Ovary (tissue), 9 donors: Measurements from ENCODE around the gene RHBDL2. TPM values are rescaled to one million over a fixed set of nuclear protein-coding genes. Genes with fewer than 3 reads are reported as not detected.

Experiments used
- DNase-seq, 5 donors: peaks; one replicate each; pipeline ENCODE4 v3.0.0-alpha.2; 2019 to 2020
- H3K27ac ChIP-seq, 2 donors: fragments of 200-600 bp; one replicate each; pipeline versions ENCODE4 v1.5.1 to v1.8.0; 2019 to 2022
- H3K27me3 ChIP-seq: fragments of 200-600 bp; one replicate; pipeline ENCODE4 v1.8.0; 2022
- H3K36me3 ChIP-seq: fragments of 200-600 bp; sonication (generic); one replicate; pipeline ENCODE4 v1.5.1; 2019
- H3K4me1 ChIP-seq: one replicate; pipeline ENCODE4 v1.8.1; 2013; ENCODE audit warnings: mild to moderate bottlenecking, moderate library complexity; ENCODE audit not compliant: insufficient read depth
- H3K4me3 ChIP-seq: fragments of 200-600 bp; sonication (generic); one replicate; pipeline ENCODE4 v1.5.1; 2017
- H3K9me3 ChIP-seq, 2 donors: fragments of 200-600 bp in 1 of 2; sonication (generic) in 1 of 2; one replicate each; pipeline versions ENCODE4 v1.5.1 to v1.8.1; 2013 to 2019; ENCODE audit warnings: mild to moderate bottlenecking in 1 of 2, moderate library complexity in 1 of 2
- CTCF ChIP-seq, 3 donors: fragments of 450-650 bp in 2 of 3; fragments of 200-600 bp in 1 of 3; IDR thresholded peaks; one replicate each; pipeline versions ENCODE4 v1.5.1 to v1.8.0; 2016 to 2022; ENCODE audit warnings: antibody characterized with exemption in 3 of 3, mild to moderate bottlenecking in 1 of 3
- EP300 ChIP-seq: sonication (generic); formaldehyde crosslinking; IDR thresholded peaks from one replicate; pipeline ENCODE4 v1.6.1; 2017; ENCODE audit warnings: antibody characterized with exemption
- POLR2A ChIP-seq: fragments of 450-650 bp; IDR thresholded peaks from one replicate; pipeline ENCODE4 v1.6.1; 2017; ENCODE audit warnings: antibody characterized with exemption, mild to moderate bottlenecking, moderate library complexity
- WGBS, 3 donors: extraction: QIAGEN DNeasy Blood & Tissue Kit in 1 of 3; methylation state at CpG; one replicate each; pipeline versions ENCODE4 v1.1.5 to v1.1.7; 2013 to 2017; 5-methylcytosine and 5-hydroxymethylcytosine counted together
- intact Hi-C, 4 donors: fragments of 100-400 bp; cut with DNase I; formaldehyde crosslinking; loops; one replicate each; pipeline versions ENCODE4 v1.11.0 to v1.15.1; 2022 to 2023
- polyA plus RNA-seq, 2 donors: library from polyadenylated mRNA; stranded (reverse); fragments of 200-250 nt in 1 of 2; fragments of 350-450 nt in 1 of 2; fragmentation: Illumina TruSeq in 1 of 2; extraction: RNeasy Lipid Tissue Mini Kit (QIAGEN cat#74804) in 1 of 2; gene quantifications; one replicate each; pipeline ENCODE4 v1.2.3, GENCODE V29; 2013 to 2014
- total RNA-seq, 7 donors: library from RNA; depleted of rRNA in 2 of 7; stranded (reverse); fragments of >200 nt in 2 of 7; fragmentation: NEBNext Ultra II Directional in 3 of 7; extraction: Animal tissue kit (Norgen Biotek cat#: 25700) in 3 of 7; gene quantifications; one replicate each; pipeline versions ENCODE4 v1.1.0 to v1.2.4, GENCODE V29; 2016 to 2023
- donor health status: DM: no; HTN: no; CAD: no; lungs with moderate emphysema.
- donor health status: DM: no; HTN: no; CAD: no.
- donor health status: Bipolar disorder and iron deficiency.
- donor health status: DM: yes; HTN: yes; CAD: no.
- donor health status: DM: no; HTN: no; CAD: no.
- donor health status: DM: yes; HTN: yes; CAD: no.

Gene RHBDL2
- total and polyA plus RNA-seq, 9 donors = 0.10 to 0.35 (median 0.24) TPM; not detected in 3

- H3K4me1 ChIP-seq = no peaks in the 10 kb centered on the region
- TF ChIP-seq EP300 = no peak
- no peak for TF ChIP-seq POLR2A
- no peak for TF ChIP-seq CTCF (IDR thresholded peaks at IDR 0.05)
- intact Hi-C loops = no loop called here
- H3K27me3 ChIP-seq = no peaks in the 10 kb centered on the region
- H3K36me3 ChIP-seq = no peaks in the 10 kb centered on the region
- H3K4me3 ChIP-seq = no peak overlapping the region
- no peak for DNase-seq
- 84 to 91% (median 85%) methylated on average over 3 of the region's 3 CpGs for WGBS, 3 donors
- no peak overlapping the region for H3K27ac ChIP-seq
- H3K9me3 ChIP-seq = no peaks in the 10 kb centered on the region
Measured at GRCh38 chr1:38923607-38924006, 18.0 kb downstream of the RHBDL2 start.

GRCh38 chr1:38919130-38919529 lies 22.5 kb downstream of the RHBDL2 start:
- Histone ChIP-seq H3K4me1 (no peaks in the 10 kb centered on the region), H3K36me3 (no peaks in the 10 kb centered on the region), H3K9me3 (no peaks in the 10 kb centered on the region), H3K4me3 (no peak overlapping the region), H3K27ac (no peak overlapping the region), H3K27me3 (no peaks in the 10 kb centered on the region)
- 49 to 64% (median 58%) methylated on average over 3 of the region's 3 CpGs for WGBS, 3 donors
- intact Hi-C loops = no loop called here
- TF ChIP-seq CTCF (IDR thresholded peaks at IDR 0.05) (no peak), POLR2A (no peak), EP300 (no peak)
- DNase-seq = no peak

- 79 to 85% (median 80%) methylated on average over 5 of the region's 5 CpGs for WGBS, 3 donors
- Histone ChIP-seq H3K4me3 (no peak overlapping the region), H3K36me3 (no peaks in the 10 kb centered on the region), H3K9me3 (no peaks in the 10 kb centered on the region), H3K27me3 (no peaks in the 10 kb centered on the region), H3K4me1 (no peaks in the 10 kb centered on the region), H3K27ac (no peak overlapping the region)
- no peak for DNase-seq
- intact Hi-C loops = no loop called here
- TF ChIP-seq CTCF (IDR thresholded peaks at IDR 0.05) = no peak
- no peak for TF ChIP-seq POLR2A
- TF ChIP-seq EP300 = no peak
Measured at GRCh38 chr1:38918568-38918967, 23.1 kb downstream of the RHBDL2 start.

GRCh38 chr1:38917772-38918171 lies 23.9 kb downstream of the RHBDL2 start:
- H3K4me3 ChIP-seq = no peak overlapping the region
- no peak overlapping the region for H3K27ac ChIP-seq
- no peaks in the 10 kb centered on the region for H3K27me3 ChIP-seq
- H3K4me1 ChIP-seq = no peaks in the 10 kb centered on the region
- TF ChIP-seq EP300 = no peak
- no peaks in the 10 kb centered on the region for H3K36me3 ChIP-seq
- no peak for DNase-seq
- 93 to 97% (median 96%) methylated on average over 1 of the region's 1 CpG for WGBS, 3 donors
- intact Hi-C loops = no loop called here
- no peaks in the 10 kb centered on the region for H3K9me3 ChIP-seq

- Histone ChIP-seq H3K4me1 (no peaks in the 10 kb centered on the region), H3K9me3 (no peaks in the 10 kb centered on the region), H3K36me3 (no peaks in the 10 kb centered on the region), H3K4me3 (no peak overlapping the region), H3K27me3 (no peaks in the 10 kb centered on the region), H3K27ac (no peak overlapping the region)
- no peak for DNase-seq
- intact Hi-C loops = no loop called here
- TF ChIP-seq POLR2A (no peak), EP300 (no peak), CTCF (IDR thresholded peaks at IDR 0.05) (no peak)
- 84 to 89% (median 87%) methylated on average over 3 of the region's 3 CpGs for WGBS, 3 donors
Measured at GRCh38 chr1:38917337-38917736, 24.3 kb downstream of the RHBDL2 start.
